ENCODE results near the gene CES4A. TPM values are rescaled to one million over a fixed set of nuclear protein-coding genes. Genes with fewer than 3 reads are reported as not detected.
"Not testable (repeated sequence)": the region's sequence is repeated elsewhere in the genome, so short reads cannot be mapped to it uniquely, and the experiment has no call there.

The CES4A gene
- total RNA-seq, 1 donor from 2014 or later, result 6.0 TPM

DNA sequence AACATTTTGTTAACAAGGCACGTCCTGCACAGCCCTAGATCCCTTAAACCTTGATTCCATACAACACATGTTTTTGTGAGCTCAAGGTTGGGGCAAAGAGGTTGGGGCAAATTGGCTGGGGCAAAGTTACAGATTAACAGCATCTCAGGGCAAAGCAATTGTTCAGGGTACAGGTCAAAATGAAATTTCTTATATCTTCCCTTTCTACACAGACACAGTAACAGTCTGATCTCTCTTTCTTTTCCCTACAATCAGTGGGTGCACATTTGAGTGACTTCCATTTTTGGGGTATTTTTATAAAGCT is 32.3 kb upstream of the CES4A start:
- ATAC-seq, result not testable (repeated sequence)

DNA sequence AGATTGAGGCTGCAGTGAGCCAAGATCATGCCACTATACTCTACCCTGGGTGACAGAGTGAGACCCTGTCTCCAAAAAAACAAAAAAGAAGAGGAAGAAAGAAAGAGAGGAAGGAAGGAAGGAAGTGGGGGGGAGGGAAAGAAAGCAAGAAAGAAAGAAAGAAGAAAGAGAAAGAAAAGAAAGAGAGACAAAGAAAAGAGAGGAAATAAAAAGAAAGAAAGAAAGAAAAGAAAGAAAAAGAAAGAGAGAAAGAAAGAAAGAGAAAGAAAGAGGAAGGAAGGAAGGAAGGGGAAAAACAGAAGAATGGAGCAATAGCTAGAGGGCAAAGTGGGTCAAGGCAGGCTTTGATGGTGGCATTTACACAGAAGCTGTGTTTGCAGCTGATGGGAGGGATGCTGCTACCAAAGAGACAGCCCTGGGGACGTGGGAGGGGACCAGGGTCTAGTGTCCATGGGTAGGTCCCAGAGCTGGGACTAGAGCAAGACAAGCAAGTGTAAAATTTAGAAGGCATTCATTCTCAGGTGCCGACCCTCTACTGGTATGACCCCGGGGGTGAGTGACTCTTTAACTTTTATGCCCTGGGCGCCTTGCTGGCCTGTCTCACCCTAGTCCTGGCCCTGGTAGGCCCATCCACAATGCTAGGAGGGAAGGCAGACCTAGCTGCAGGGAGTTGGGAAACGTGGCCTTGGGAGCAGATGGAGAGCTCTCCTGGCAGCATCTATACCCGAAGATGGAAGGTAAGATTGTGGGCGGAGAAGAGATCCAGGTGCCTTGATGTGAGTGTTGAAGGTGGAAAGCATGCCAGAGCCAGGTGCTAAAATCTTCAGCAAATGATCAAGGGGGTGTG is 29.3 kb upstream of the CES4A start:
- no peak for ATAC-seq

DNA sequence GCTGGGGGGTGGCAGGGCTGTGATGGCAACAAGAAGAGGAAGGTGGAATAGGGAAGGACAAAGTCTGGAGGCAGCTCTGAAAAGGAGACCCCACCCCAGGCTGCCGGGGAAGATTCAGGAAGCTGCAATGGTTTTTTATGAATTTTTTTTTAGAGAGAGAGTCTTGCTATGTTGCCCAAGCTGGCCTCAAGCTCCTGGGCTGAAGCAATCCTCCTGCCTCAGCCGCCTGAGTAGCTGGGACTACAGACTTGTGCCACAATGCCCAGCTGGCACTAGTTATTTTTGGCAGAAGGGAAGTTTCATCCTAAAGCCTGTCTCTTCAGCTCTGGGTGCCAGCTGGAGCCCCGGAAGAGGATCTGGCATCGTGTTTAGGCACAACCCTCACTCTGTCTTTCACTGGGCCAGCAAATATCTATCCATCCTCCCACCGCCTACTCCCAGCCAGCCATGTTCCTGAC is 28.7 kb upstream of the CES4A start:
- no peak for ATAC-seq

DNA sequence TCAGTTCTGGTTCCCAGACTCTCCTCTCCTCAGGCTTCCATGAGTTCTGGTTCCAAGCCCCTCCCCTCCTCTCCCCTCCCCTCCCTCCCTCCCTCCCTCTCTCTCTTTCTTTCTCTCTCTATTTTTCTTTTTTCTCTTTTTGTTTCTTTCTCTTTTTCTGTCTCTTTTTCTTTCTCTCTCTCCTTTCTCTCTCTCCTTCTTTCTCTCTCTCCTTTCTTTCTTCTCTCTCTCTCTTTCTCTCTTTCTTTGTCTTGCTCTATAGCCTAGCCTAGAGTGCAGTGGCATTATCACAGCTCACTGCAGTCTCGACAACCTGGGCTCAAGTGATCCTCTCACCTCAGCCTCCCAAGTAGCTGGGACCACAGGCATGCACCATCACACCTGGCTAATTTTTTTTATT is 28.1 kb upstream of the CES4A start:
- ATAC-seq, result no peak

DNA sequence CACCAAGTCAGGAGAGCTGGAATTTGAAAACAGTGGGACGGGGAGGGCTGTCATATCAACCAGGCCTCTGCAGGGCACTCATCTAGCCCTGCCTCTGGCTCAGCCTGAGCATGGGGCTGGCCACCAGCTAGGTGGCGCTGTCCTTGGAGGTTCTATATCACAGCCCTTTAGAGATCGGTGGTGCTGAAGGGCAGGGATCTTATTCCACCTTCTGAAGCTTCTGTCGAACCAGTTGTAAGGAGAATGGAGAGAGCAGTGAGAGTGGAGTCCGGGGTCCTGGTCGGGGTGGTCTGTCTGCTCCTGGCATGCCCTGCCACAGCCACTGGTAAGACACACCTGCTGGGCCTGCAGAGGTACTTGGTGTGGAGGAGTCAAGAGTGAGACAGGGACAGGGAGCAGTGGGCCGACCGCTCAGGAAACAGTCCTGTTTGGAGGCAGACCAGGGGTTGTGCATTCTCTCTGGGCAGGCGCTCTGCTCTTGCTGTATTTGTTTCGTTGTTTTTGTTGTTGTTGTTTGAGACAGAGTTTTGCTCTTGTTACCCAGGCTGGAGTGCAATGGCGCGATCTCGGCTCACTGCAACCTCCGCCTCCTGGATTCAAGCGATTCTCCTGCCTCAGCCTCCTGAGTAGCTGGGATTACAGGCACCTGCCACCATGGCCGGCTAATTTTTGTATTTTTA is 27.2 kb upstream of the CES4A start, which contains the start of gene CES3:
TSS of gene CES3 (plus strand) at position 202 of the 680 bp plus-strand sequence. CDS start at position 244, 42 bp downstream.
- peak; percentile 73 for ATAC-seq

DNA sequence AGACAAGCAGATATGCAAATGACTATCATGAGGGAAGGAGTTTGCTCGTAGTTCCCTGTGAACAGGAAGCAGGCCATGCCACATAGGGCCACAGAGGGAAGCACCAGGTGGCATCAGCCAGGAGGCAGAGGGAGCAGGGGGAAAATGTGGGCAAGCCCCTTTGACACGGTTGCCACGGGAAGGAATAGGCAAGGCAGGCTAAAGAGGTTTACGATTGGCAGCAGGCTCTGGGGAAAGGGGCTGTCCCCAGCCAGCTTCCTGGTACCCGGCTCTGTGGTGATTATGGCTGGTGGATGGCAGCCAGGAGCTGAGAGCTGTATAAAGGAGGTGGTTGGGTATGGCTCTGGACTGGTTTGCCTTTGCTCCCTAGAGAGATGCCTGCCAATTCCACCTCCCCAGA is 26.5 kb upstream of the CES4A start:
- ATAC-seq, result peak; percentile 85

DNA sequence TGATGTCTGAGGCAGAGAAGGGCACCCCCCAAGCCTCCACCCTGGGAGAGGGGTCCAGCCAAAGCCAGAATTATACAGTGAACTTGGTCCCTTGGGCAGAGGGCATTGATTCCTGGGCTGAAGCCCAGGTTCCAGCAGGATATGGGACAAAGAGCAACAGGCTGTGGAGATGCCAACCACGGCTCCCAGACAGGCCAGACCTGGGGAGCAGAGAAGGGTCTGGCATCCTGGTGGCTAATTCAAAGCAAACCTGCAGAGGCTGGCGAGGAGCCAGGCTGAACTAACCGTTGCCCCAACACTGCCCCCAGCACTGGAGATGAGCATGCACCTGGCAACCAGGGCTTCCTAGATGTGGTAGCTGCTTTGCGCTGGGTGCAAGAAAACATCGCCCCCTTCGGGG is 24.3 kb upstream of the CES4A start:
- ATAC-seq, result no peak

DNA sequence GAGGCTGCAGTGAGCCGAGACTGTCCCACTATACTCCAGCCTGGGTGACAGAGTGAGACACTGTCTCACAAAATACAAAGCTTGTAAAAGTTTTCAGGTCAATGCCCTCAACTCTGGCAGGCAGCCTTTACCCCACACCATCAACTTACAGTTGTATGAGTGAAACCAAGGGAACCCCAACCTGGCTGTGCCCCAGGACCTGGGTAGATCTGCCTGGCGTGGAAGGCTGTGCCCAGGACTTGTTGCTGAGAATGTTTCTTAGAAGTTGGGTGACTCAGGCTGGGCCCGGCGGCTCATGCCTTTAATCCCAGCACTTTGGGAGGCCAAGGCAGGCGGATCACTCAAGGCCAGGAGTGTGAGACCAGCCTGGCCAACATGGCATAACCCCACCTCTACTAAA is 19.5 kb upstream of the CES4A start:
- ATAC-seq, result peak; percentile 62

DNA sequence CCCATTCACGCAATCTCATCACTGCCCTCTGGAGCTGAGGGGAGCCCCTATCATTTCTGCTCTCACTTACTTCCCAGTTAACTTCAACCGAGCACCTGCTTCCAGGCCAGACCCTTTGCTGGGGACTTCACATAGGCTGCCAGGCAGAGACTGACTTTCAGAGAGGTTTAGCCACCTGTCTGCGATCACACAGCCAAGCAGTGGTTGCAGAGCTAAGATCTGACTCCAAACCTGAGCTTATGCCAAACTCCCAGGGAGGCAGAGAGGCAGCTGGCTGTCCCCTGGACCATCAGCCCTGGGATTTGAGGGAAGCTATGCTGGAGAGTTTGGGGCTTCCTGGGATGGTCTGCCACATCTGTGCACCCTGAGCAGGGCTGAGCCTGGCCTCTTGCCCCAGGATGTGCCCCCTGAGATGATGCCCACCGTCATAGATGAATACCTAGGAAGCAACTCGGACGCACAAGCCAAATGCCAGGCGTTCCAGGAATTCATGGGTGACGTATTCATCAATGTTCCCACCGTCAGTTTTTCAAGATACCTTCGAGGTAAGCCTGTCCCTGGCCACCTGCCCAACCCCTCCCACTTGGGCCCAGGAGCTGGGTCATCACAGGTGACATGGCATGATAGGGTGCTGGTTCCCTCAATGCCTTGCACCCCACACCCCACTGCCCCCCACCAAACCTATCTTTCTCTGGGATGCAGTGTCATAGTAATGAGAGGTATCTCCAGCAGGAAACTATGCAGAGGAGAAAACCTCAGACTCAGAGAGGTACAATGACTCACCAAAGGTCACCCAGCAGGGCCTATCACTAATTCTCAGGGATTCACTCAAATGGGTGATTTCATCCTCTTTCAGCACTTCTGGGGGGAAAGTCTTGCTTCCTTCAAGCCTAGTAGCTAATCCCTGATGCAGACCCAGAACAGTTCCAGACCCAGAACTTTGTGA is 17.3 kb upstream of the CES4A start:
- peak; percentile 10 for ATAC-seq

DNA sequence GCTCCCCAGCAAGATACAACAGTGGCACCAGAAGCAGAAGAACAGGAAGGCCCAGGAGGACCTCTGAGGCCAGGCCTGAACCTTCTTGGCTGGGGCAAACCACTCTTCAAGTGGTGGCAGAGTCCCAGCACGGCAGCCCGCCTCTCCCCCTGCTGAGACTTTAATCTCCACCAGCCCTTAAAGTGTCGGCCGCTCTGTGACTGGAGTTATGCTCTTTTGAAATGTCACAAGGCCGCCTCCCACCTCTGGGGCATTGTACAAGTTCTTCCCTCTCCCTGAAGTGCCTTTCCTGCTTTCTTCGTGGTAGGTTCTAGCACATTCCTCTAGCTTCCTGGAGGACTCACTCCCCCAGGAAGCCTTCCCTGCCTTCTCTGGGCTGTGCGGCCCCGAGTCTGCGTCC is 15.4 kb upstream of the CES4A start:
- no peak for ATAC-seq

DNA sequence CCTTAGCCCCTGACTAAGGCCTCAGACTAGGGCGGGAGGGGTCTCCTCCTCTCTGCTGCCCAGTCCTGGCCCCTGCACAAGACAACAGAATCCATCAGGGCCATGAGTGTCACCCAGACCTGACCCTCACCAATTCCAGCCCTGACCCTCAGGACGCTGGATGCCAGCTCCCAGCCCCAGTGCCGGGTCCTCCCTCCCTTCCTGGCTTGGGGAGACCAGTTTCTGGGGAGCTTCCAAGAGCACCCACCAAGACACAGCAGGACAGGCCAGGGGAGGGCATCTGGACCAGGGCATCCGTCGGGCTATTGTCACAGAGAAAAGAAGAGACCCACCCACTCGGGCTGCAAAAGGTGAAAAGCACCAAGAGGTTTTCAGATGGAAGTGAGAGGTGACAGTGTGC is 14.7 kb upstream of the CES4A start:
- no peak for ATAC-seq

DNA sequence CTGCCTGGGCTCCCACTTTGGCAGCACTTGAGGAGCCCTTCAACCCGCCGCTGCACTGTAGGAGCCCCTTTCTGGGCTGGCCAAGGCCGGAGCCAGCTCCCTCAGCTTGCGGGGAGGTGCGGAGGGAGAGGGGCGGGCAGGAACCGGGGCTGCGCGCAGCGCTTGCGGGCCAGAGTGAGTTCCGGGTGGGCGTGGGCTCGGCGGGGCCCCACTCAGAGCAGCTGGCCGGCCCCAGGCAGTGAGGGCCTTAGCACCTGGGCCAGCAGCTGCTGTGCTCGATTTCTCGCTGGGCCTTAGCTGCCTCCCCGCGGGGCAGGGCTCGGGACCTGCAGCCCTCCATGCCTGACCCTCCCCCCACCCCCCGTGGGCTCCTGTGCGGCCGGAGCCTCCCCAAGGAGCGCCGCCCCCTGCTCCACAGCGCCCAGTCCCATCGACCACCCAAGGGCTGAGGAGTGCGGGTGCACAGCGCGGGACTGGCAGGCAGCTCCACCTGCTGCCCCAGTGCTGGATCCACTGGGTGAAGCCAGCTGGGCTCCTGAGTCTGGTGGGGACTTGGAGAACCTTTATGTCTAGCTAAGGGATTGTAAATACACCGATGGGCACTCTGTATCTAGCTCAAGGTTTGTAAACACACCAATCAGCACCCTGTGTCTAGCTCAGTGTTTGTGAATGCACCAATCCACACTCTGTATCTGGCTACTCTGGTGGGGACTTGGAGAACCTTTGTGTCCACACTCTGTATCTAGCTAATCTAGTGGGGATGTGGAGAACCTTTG is 14.0 kb upstream of the CES4A start:
- ATAC-seq, result not testable (repeated sequence)

DNA sequence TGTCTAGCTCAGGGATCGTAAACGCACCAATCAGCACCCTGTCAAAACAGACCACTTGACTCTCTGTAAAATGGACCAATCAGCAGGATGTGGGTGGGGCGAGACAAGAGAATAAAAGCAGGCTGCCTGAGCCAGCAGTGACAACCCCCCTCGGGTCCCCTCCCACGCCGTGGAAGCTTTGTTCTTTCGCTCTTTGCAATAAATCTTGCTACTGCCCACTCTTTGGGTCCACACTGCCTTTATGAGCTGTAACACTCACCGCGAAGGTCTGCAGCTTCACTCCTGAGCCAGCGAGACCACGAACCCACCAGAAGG is 13.5 kb upstream of the CES4A start:
- ATAC-seq, result not testable (repeated sequence)

DNA sequence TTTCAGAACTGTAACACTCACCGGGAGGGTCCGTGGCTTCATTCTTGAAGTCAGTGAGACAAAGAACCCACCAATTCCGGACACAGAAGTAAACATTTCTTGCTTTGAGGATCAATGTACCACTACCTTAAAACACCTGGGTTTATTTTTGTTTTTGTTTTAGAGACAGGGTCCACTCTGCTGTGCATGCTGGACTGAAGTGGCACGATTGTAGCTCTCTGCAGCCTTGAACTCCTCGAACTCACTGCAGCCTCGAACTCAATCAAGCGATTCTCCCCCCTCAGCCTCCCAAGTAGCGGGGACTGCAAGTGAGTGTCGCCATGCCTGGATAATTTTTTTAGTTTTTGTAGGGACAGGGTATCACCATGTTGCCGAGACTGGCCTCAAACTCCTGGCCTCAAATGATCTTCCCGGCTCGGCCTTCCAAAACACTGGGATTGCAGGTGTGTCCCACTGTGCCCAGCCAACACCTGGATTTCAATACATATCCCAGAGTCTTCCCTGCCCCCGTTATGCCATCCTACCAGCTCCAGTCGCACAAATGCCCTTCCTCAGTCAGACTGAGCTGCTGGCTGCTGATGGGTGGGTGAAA is 13.0 kb upstream of the CES4A start:
- ATAC-seq, result no peak

DNA sequence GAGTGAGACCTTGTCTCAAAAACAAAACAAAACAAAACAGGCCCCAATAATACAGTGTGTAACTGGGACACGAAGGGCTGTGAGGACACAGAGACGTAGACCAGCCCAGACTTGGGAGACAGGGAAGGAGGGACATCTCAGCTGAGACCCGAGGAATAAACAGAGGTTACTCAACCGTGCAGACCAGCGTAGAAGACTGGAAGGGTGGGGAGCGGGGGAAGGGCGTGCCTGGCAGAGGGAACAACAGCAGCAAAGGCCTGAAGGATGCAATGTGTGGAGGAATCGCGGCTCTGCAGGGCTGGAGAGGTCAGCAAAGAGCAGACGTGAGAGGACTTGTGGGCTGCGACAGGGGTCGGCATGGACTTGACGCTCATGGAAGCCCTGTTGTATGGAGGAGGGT is 11.6 kb upstream of the CES4A start:
- no peak for ATAC-seq

DNA sequence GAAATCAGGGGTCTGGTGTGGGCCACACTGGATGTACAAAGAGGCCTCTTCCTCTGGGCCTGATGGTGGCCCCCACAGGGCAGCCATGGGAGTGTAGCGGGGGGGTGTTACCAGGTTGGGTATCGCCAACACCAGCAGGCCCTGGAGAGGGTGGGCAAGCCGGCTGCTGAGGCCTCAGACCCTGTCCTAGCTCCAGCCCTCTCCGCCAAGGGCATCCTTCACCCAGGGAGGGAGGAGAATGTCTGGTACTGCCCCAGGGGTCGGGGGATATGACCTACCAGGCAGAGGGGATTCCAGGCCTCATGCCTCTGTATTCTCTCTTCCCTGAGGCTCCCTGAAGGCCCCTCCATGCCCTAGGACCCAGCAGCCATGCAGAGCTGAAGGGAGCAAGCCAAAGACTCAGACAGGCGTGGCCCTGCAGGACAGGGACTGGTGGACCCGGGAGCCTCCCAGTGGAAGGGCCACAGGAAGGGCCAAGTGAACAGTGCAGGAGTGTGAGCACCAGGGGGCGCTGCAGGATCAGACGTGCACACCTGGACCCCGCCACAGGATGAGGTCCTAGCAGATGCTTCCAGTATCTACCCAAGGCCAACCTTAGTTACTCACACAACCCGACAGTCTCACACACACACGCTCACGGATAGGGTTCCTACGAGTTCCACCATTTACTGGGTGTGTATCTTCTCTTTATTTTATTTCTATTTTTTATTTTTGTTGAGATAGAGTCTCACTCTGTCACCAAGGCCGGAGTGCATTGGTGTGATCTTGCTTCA is 10.9 kb upstream of the CES4A start:
- peak; percentile 93 for ATAC-seq

DNA sequence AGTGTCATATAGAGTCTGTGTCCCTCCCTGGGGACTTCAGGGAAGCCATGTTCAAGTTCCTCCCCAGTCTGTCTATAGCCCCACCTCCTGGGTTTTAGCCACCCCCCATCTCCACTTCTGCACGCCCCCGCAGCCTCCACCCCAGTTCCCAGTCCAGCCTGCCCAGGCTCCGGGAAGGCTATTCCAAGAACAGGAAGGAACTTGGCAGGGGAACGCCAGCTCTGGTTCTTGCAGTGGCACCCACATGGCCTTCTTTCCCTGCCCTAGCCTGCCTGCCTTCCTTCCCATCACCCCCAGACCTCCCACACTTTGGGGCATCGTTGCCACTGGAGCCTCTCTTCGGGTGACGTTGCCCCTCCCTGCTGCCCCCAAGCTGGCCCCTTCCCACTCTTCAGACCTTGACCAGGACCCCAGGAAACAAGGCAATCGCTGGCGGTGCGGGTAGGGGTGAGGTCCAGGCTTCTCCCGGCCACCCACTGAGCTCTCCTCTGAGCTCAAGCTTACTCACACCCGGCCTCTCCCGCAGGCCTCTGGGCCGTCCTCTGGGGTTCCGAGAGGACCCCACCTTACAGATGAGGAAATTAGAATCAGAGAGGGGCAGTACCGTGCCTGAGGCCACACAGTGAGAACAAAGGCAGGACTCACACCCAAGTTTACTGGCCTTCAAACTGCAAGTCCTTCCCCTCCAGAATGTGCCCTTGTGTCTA is 9.2 kb upstream of the CES4A start:
- ATAC-seq, result peak; percentile 55

DNA sequence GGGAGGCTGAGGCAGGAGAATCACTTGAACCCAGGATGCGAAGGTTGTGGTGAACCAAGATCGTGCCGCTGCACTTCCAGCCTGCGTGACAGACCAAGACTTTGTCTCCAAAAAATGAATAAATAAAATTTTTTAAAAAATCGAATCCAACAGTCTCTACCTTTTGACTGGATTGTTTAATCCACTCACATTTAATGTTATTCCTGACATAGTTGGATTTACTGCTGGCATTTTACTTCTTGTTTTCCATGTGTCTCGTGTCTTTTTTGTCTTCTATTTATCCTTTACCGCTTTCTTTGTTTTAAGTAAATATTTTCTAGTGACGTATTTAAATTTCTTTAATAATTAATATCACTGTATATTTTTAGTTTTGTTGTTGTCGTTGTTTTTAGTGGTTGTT is 5.4 kb upstream of the CES4A start:
- ATAC-seq, result no peak

DNA sequence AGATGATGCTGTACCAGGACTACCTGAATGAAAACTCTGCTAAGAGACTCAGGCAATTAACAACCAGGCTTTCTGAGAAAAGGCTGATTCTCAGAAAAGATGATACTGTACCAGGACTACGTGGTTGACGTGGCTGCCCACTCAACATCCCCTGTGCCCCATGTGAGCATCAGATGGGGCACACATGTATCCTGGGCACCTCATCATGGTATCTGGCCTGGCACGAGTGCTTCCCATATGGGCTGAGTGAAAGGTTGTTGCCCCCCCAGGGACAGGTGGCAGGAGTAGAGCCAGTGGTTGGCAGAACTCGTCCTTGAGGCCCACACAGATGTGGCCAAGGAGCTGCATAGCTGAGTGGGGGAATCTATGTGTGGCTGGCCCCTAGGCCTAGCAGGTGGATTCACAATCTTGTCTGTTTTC is 3.5 kb upstream of the CES4A start:
- no peak for ATAC-seq

DNA sequence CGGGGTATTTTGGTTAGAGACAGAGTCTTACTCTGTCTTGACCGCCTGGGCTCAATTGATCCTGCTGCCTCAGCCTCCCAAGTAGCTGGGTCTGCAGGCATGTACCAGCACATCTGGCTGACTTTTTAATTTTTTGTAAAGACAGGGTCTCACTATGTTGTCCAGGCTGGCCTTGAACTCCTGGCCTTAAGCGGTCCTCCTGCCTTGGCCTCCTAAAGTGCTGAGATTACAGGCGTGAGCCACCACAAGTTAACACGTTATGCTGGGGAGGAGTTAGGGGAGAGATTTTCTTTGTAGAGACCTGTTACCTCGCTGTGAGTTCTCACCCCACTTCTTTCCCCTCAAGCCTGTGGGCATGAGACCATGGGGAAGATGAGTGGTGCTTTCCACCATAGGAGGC is 1.8 kb upstream of the CES4A start:
- ATAC-seq, result no peak
